HG03060 (cell line): ENCODE data around the gene CTDSP2.
"Not testable (repeated sequence)": the region's sequence is repeated elsewhere in the genome, so short reads cannot be mapped to it uniquely, and the experiment has no call there.

Experiments used
- ATAC-seq: cut with Tn5 transposase; IDR thresholded peaks from one replicate; pipeline ENCODE4 v1.9.1; 2021; ENCODE audit warnings: low read depth, moderate number of reproducible peaks; ENCODE audit not compliant: unreplicated experiment

Gene CTDSP2

GRCh38 chr12:57854965-57855364 lies 8.4 kb upstream of the CTDSP2 start:
- no peak for ATAC-seq

- no peak for ATAC-seq
Measured at GRCh38 chr12:57853864-57854556, 7.5 kb upstream of the CTDSP2 start.

- ATAC-seq: no peak
Measured at GRCh38 chr12:57852620-57853500, 6.3 kb upstream of the CTDSP2 start.

GRCh38 chr12:57852200-57852599 lies 5.7 kb upstream of the CTDSP2 start:
- ATAC-seq: no peak

GRCh38 chr12:57851552-57851951 lies 5.0 kb upstream of the CTDSP2 start:
- no peak for ATAC-seq

- ATAC-seq: no peak
Measured at GRCh38 chr12:57850854-57851430, 4.4 kb upstream of the CTDSP2 start.

- ATAC-seq: not testable (repeated sequence)
Measured at GRCh38 chr12:57849447-57849846, 2.9 kb upstream of the CTDSP2 start.

- no peak for ATAC-seq
Measured at GRCh38 chr12:57849035-57849434, 2.5 kb upstream of the CTDSP2 start.

GRCh38 chr12:57848208-57848607 lies 1.7 kb upstream of the CTDSP2 start:
- no peak for ATAC-seq

- ATAC-seq: no peak
Measured at GRCh38 chr12:57846285-57846576, 298 bp downstream of the CTDSP2 start.

- ATAC-seq: no peak
Measured at GRCh38 chr12:57845478-57846284, 848 bp downstream of the CTDSP2 start.

- no peak for ATAC-seq
Measured at GRCh38 chr12:57844709-57845477, 1.6 kb downstream of the CTDSP2 start.

GRCh38 chr12:57842342-57843294 lies 3.9 kb downstream of the CTDSP2 start:
- no peak for ATAC-seq

GRCh38 chr12:57841445-57841844 lies 5.1 kb downstream of the CTDSP2 start:
- no peak for ATAC-seq

GRCh38 chr12:57840726-57841125 lies 5.8 kb downstream of the CTDSP2 start:
- no peak for ATAC-seq

GRCh38 chr12:57839996-57840395 lies 6.5 kb downstream of the CTDSP2 start:
- no peak for ATAC-seq

GRCh38 chr12:57838594-57839302 lies 7.8 kb downstream of the CTDSP2 start:
- no peak for ATAC-seq

- ATAC-seq: no peak
Measured at GRCh38 chr12:57837864-57838562, 8.5 kb downstream of the CTDSP2 start.
